ENCODE measurements around the gene FCHSD1.
A peak's percentile ranks its signal among the peaks of the same experiment; 100 is the strongest.

- TF ChIP-seq CTCF (IDR thresholded peaks at IDR 0.05; ENCODE audit: borderline replicate concordance, extremely low read depth, low read length, poor library complexity, severe bottlenecking), result peak; percentile 41
- no peak for TF ChIP-seq EZH2 (IDR thresholded peaks at IDR 0.05; ENCODE audit: borderline replicate concordance, low read depth, low read length, severe bottlenecking)
Measured at GRCh38 chr5:141677415-141677814, 26.2 kb upstream of the FCHSD1 start.
